CD4-positive, alpha-beta T cell (primary cell): ENCODE results near the gene ZFP1. TPM values are rescaled to one million over a fixed set of nuclear protein-coding genes. Genes with fewer than 3 reads are reported as not detected.

Experiments used
- ATAC-seq: fragments of 200-7000 bp; cut with Tn5 transposase; one replicate; pipeline ENCODE4 v1.10.0; 2022; ENCODE audit warnings: mild to moderate bottlenecking; ENCODE audit not compliant: poor library complexity
- CTCF ChIA-PET: fragments of 350-600 bp; sonication (Branson Sonifier 250); formaldehyde crosslinking; loops from one replicate; lab custom pipeline; 2021; ENCODE audit warnings: antibody characterized with exemption, inconsistent platforms; lab: Charles Lee
- POLR2A ChIA-PET: fragments of 350-600 bp; sonication (Branson Sonifier 250); formaldehyde crosslinking; loops from one replicate; lab custom pipeline; 2021; ENCODE audit warnings: antibody characterized with exemption, inconsistent platforms; lab: Charles Lee
- DNase-seq, 14 experiments: peaks; one replicate each; pipeline ENCODE4 v3.0.0-alpha.2; 2013 to 2020; ENCODE audit warnings: mixed read lengths in 2 of 14
- H3K27ac ChIP-seq, 2 donors: one replicate each; pipeline versions ENCODE4 v1.5.1 to v1.7.0; 2013; ENCODE audit warnings: low read length in 2 of 2, low read depth in 1 of 2, mild to moderate bottlenecking in 1 of 2
- H3K27me3 ChIP-seq, 2 experiments: 1 replicate in 1 of 2; 2 replicates in 1 of 2; pipeline versions ENCODE4 v1.6.1 to v1.7.0; 2013; ENCODE audit warnings: low read length in 2 of 2, control low read depth in 1 of 2, mild to moderate bottlenecking in 1 of 2, moderate library complexity in 1 of 2; ENCODE audit not compliant: insufficient read depth in 2 of 2, control insufficient read depth in 1 of 2
- H3K36me3 ChIP-seq: one replicate; pipeline ENCODE4 v1.6.1; 2013; ENCODE audit warnings: low read length, control low read depth; ENCODE audit not compliant: insufficient read depth
- H3K4me1 ChIP-seq: one replicate; pipeline ENCODE4 v1.6.1; 2013; ENCODE audit warnings: low read length, control low read depth; ENCODE audit not compliant: insufficient read depth
- H3K4me3 ChIP-seq: one replicate; pipeline ENCODE4 v1.5.1; 2013; ENCODE audit warnings: mild to moderate bottlenecking, low read length, moderate library complexity
- H3K9me3 ChIP-seq, 2 experiments: 1 replicate in 1 of 2; 2 replicates in 1 of 2; pipeline versions ENCODE4 v1.6.1 to v1.7.0; 2013; ENCODE audit warnings: low read length in 2 of 2, mild to moderate bottlenecking in 2 of 2, control low read depth in 1 of 2, moderate library complexity in 1 of 2; ENCODE audit not compliant: control insufficient read depth in 1 of 2, insufficient read depth in 1 of 2
- H3K27ac Mint-ChIP-seq: one replicate; pipeline ENCODE4 v1.8.0; 2020; ENCODE audit warnings: mixed read lengths
- H3K27me3 Mint-ChIP-seq: one replicate; pipeline ENCODE4 v1.8.0; 2021; ENCODE audit warnings: mixed read lengths
- H3K36me3 Mint-ChIP-seq: one replicate; pipeline ENCODE4 v1.8.0; 2021; ENCODE audit warnings: low read depth, mixed read lengths
- H3K4me1 Mint-ChIP-seq: one replicate; pipeline ENCODE4 v1.8.0; 2021; ENCODE audit warnings: low read depth, mixed read lengths
- H3K4me3 Mint-ChIP-seq: one replicate; pipeline ENCODE4 v1.8.0; 2020; ENCODE audit warnings: mild to moderate bottlenecking, mixed read lengths
- H3K9me3 Mint-ChIP-seq: one replicate; pipeline ENCODE4 v1.8.0; 2020; ENCODE audit warnings: mixed read lengths
- CTCF ChIP-seq: fragments of 200-600 bp; IDR thresholded peaks from one replicate; pipeline ENCODE4 v1.8.0; 2022; ENCODE audit warnings: antibody characterized with exemption, mild to moderate bottlenecking
- intact Hi-C, 2 experiments: fragments of 100-400 bp; cut with DNase I in 1 of 2; cut with micrococcal nuclease in 1 of 2; formaldehyde crosslinking; loops; one replicate each; pipeline versions ENCODE4 v1.15.1 to v1.9.0; 2023 to 2025; cut with DNase I, micrococcal nuclease
- total RNA-seq, 174 experiments: library from RNA in 2 of 174; stranded (reverse) in 2 of 174; gene quantifications; one replicate each; pipeline ENCODE4 v1.2.3 and lab custom pipeline; 2021 to 2026

ZFP1 gene
- total RNA-seq, 2 experiments from 2014 or later: 6.2 to 7.5 TPM

GRCh38 chr16:75102595-75102994 lies 45.7 kb upstream of the ZFP1 start:
- H3K9me3 ChIP-seq: no peaks in the 10 kb centered on the region
- H3K27ac ChIP-seq: no peak overlapping the region
- H3K36me3 ChIP-seq: no peaks in the 10 kb centered on the region
- POLR2A ChIA-PET: no interaction called here
- Mint-ChIP-seq H3K9me3 (no peaks in the 10 kb centered on the region), H3K27me3 (no peaks in the 10 kb centered on the region), H3K36me3 (no peaks in the 10 kb centered on the region), H3K27ac (no peak overlapping the region), H3K4me1 (peaks cover 69% of the 10 kb centered on the region), H3K4me3 (no peak overlapping the region)
- no peaks in the 10 kb centered on the region for H3K27me3 ChIP-seq
- CTCF ChIA-PET: interaction anchor here (1.5 kb wide), 1 partner anchor 9 kb away, joined by 6 read pairs; no protein-coding TSS in a partner anchor
- DNase-seq (no peak), ATAC-seq (no peak)
- intact Hi-C loops: no loop called here
- peaks cover 62% of the 10 kb centered on the region for H3K4me1 ChIP-seq
- TF ChIP-seq CTCF: no peak
- no peak overlapping the region for H3K4me3 ChIP-seq

GRCh38 chr16:75103994-75104393 lies 44.3 kb upstream of the ZFP1 start:
- Mint-ChIP-seq H3K4me3 (no peak overlapping the region), H3K9me3 (no peaks in the 10 kb centered on the region), H3K27me3 (no peaks in the 10 kb centered on the region), H3K36me3 (no peaks in the 10 kb centered on the region), H3K4me1 (peaks cover 68% of the 10 kb centered on the region), H3K27ac (no peak overlapping the region)
- no peaks in the 10 kb centered on the region for H3K36me3 ChIP-seq
- H3K9me3 ChIP-seq: no peaks in the 10 kb centered on the region
- H3K4me1 ChIP-seq: peaks cover 62% of the 10 kb centered on the region
- no peak overlapping the region for H3K27ac ChIP-seq
- no peak for TF ChIP-seq CTCF
- ATAC-seq: no peak
- DNase-seq: no peak
- no peak overlapping the region for H3K4me3 ChIP-seq
- CTCF ChIA-PET: no interaction called here
- no peaks in the 10 kb centered on the region for H3K27me3 ChIP-seq
- intact Hi-C loops: no loop called here
- POLR2A ChIA-PET: no interaction called here

GRCh38 chr16:75104836-75105235 lies 43.5 kb upstream of the ZFP1 start:
- POLR2A ChIA-PET: no interaction called here
- H3K36me3 ChIP-seq: no peaks in the 10 kb centered on the region
- Mint-ChIP-seq H3K27ac (no peak overlapping the region), H3K27me3 (no peaks in the 10 kb centered on the region), H3K4me3 (no peak overlapping the region), H3K36me3 (no peaks in the 10 kb centered on the region), H3K9me3 (no peaks in the 10 kb centered on the region), H3K4me1 (peaks cover 68% of the 10 kb centered on the region)
- H3K9me3 ChIP-seq: no peaks in the 10 kb centered on the region
- no peaks in the 10 kb centered on the region for H3K27me3 ChIP-seq
- DNase-seq (no peak), ATAC-seq (no peak)
- intact Hi-C loops: loop anchor here in 1 of 2 experiments (5.0 kb wide), 1 partner anchor 33 kb away; no protein-coding TSS in a partner anchor
- H3K4me1 ChIP-seq: peaks cover 62% of the 10 kb centered on the region
- H3K27ac ChIP-seq: no peak overlapping the region
- TF ChIP-seq CTCF: no peak
- H3K4me3 ChIP-seq: no peak overlapping the region
- CTCF ChIA-PET: interaction anchor here (1.3 kb wide), 1 partner anchor 107 kb away, joined by 4 read pairs; the partner anchor contains the start of gene ZNRF1
